Effector memory CD4-positive, alpha-beta T cell (primary cell): ENCODE measurements around the gene RALGPS1.

Experiments
- DNase-seq, 3 donors: peaks; one replicate each; pipeline ENCODE4 v3.0.0-alpha.2; 2020
- H3K27ac ChIP-seq: 2 replicates; pipeline ENCODE4 v1.7.0; 2013; ENCODE audit warnings: mild to moderate bottlenecking, low read length, moderate library complexity; ENCODE audit not compliant: insufficient read depth, poor library complexity, severe bottlenecking
- H3K27me3 ChIP-seq: replicated peaks from 2 replicates; pipeline ENCODE4 v1.7.0; 2013; ENCODE audit warnings: mild to moderate bottlenecking, low read length; ENCODE audit not compliant: insufficient read depth, control insufficient read depth, poor library complexity, severe bottlenecking
- H3K36me3 ChIP-seq: 2 replicates; pipeline ENCODE4 v1.7.0; 2013; ENCODE audit warnings: mild to moderate bottlenecking, low read length, moderate library complexity; ENCODE audit not compliant: control insufficient read depth, insufficient read depth
- H3K4me1 ChIP-seq: 2 replicates; pipeline ENCODE4 v1.7.0; 2013; ENCODE audit warnings: low read length, mild to moderate bottlenecking; ENCODE audit not compliant: control insufficient read depth, insufficient read depth, poor library complexity, severe bottlenecking
- H3K4me3 ChIP-seq: 2 replicates; pipeline ENCODE4 v1.7.0; 2013; ENCODE audit warnings: low read length, low read depth, mild to moderate bottlenecking; ENCODE audit not compliant: insufficient read depth, poor library complexity, severe bottlenecking
- H3K9me3 ChIP-seq: 2 replicates; pipeline ENCODE4 v1.7.0; 2013; ENCODE audit warnings: mild to moderate bottlenecking, low read length, moderate library complexity; ENCODE audit not compliant: control insufficient read depth

Gene RALGPS1

GRCh38 chr9:126904586-126904985 lies 10.0 kb upstream of the RALGPS1 start:
- H3K4me3 ChIP-seq = no peak overlapping the region
- no peaks in the 10 kb centered on the region for H3K27me3 ChIP-seq
- H3K9me3 ChIP-seq = no peaks in the 10 kb centered on the region
- no peaks in the 10 kb centered on the region for H3K36me3 ChIP-seq
- DNase-seq = no peak
- no peak overlapping the region for H3K27ac ChIP-seq
- no peaks in the 10 kb centered on the region for H3K4me1 ChIP-seq

- no peak for DNase-seq
- Histone ChIP-seq H3K4me1 (no peaks in the 10 kb centered on the region), H3K27me3 (no peaks in the 10 kb centered on the region), H3K9me3 (no peaks in the 10 kb centered on the region), H3K4me3 (no peak overlapping the region), H3K36me3 (no peaks in the 10 kb centered on the region), H3K27ac (no peak overlapping the region)
Observed at GRCh38 chr9:126906091-126906490, 8.5 kb upstream of the RALGPS1 start.

GRCh38 chr9:126907058-126907457 lies 7.5 kb upstream of the RALGPS1 start:
- DNase-seq = no peak
- Histone ChIP-seq H3K4me3 (no peak overlapping the region), H3K4me1 (no peaks in the 10 kb centered on the region), H3K27ac (no peak overlapping the region), H3K9me3 (no peaks in the 10 kb centered on the region), H3K36me3 (no peaks in the 10 kb centered on the region), H3K27me3 (no peaks in the 10 kb centered on the region)

- peaks cover 10% of the 10 kb centered on the region for H3K4me1 ChIP-seq
- no peaks in the 10 kb centered on the region for H3K27me3 ChIP-seq
- no peaks in the 10 kb centered on the region for H3K36me3 ChIP-seq
- H3K27ac ChIP-seq = no peak overlapping the region
- peak; percentile 39 to 52 (median 45) for DNase-seq
- H3K4me3 ChIP-seq = peak overlapping the region; percentile 35
- no peaks in the 10 kb centered on the region for H3K9me3 ChIP-seq
Observed at GRCh38 chr9:126915281-126915816, 767 bp downstream of the RALGPS1 start.

GRCh38 chr9:126915846-126916543 lies 1.4 kb downstream of the RALGPS1 start:
- peak overlapping the region; percentile 35 for H3K4me3 ChIP-seq
- H3K36me3 ChIP-seq = no peaks in the 10 kb centered on the region
- H3K27ac ChIP-seq = no peak overlapping the region
- peaks cover 10% of the 10 kb centered on the region for H3K4me1 ChIP-seq
- no peak for DNase-seq
- H3K27me3 ChIP-seq = no peaks in the 10 kb centered on the region
- H3K9me3 ChIP-seq = no peaks in the 10 kb centered on the region

GRCh38 chr9:126916909-126917308 lies 2.3 kb downstream of the RALGPS1 start:
- no peak overlapping the region for H3K27ac ChIP-seq
- H3K36me3 ChIP-seq = no peaks in the 10 kb centered on the region
- no peaks in the 10 kb centered on the region for H3K9me3 ChIP-seq
- no peaks in the 10 kb centered on the region for H3K27me3 ChIP-seq
- peaks cover 10% of the 10 kb centered on the region for H3K4me1 ChIP-seq
- H3K4me3 ChIP-seq = no peak overlapping the region
- no peak for DNase-seq

GRCh38 chr9:126919193-126919592 lies 4.6 kb downstream of the RALGPS1 start:
- no peaks in the 10 kb centered on the region for H3K9me3 ChIP-seq
- H3K27me3 ChIP-seq = no peaks in the 10 kb centered on the region
- H3K27ac ChIP-seq = no peak overlapping the region
- H3K4me3 ChIP-seq = no peak overlapping the region
- H3K36me3 ChIP-seq = no peaks in the 10 kb centered on the region
- H3K4me1 ChIP-seq = peaks cover 8% of the 10 kb centered on the region
- no peak for DNase-seq

GRCh38 chr9:126925876-126926275 lies 11.3 kb downstream of the RALGPS1 start:
- no peaks in the 10 kb centered on the region for H3K4me1 ChIP-seq
- H3K4me3 ChIP-seq = no peak overlapping the region
- H3K36me3 ChIP-seq = no peaks in the 10 kb centered on the region
- DNase-seq = no peak
- H3K9me3 ChIP-seq = no peaks in the 10 kb centered on the region
- no peaks in the 10 kb centered on the region for H3K27me3 ChIP-seq
- H3K27ac ChIP-seq = no peak overlapping the region

- H3K4me3 ChIP-seq = no peak overlapping the region
- H3K27ac ChIP-seq = no peak overlapping the region
- no peaks in the 10 kb centered on the region for H3K27me3 ChIP-seq
- no peaks in the 10 kb centered on the region for H3K9me3 ChIP-seq
- DNase-seq = no peak
- H3K36me3 ChIP-seq = no peaks in the 10 kb centered on the region
- H3K4me1 ChIP-seq = no peaks in the 10 kb centered on the region
Observed at GRCh38 chr9:126926364-126926763, 11.8 kb downstream of the RALGPS1 start.

- Histone ChIP-seq H3K36me3 (no peaks in the 10 kb centered on the region), H3K9me3 (no peaks in the 10 kb centered on the region), H3K27me3 (no peaks in the 10 kb centered on the region), H3K27ac (no peak overlapping the region), H3K4me1 (no peaks in the 10 kb centered on the region), H3K4me3 (no peak overlapping the region)
- no peak for DNase-seq
Observed at GRCh38 chr9:126927419-126927818, 12.8 kb downstream of the RALGPS1 start.
